HG02938 (cell line): ENCODE measurements around the gene CTPS2.
"Not testable (repeated sequence)": the region's sequence is repeated elsewhere in the genome, so short reads cannot be mapped to it uniquely, and the experiment has no call there.

Source experiments
- ATAC-seq: cut with Tn5 transposase; IDR thresholded peaks from one replicate; pipeline ENCODE4 v1.9.1; 2021; ENCODE audit warnings: mild to moderate bottlenecking, moderate library complexity; ENCODE audit not compliant: unreplicated experiment

Gene CTPS2

DNA sequence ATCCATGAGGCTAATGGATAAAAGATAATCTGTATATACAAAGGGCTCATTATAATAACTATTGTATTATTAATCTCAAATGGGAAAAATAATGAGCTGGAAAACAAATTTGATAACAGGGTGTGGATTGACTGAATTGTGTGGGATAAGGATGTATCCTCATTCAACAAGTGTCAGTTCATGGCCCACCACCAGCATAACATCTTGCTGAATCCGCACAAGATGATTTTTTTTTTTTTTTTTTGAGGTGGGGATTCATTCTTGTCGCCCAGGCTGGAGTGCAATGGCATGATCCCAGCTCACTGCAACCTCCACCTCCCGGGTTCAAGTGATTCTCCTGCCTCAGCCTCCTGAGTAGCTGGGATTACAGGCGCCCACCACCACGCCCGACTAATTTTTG, 3.2 kb upstream of the CTPS2 start:
- ATAC-seq, result not testable (repeated sequence)

DNA sequence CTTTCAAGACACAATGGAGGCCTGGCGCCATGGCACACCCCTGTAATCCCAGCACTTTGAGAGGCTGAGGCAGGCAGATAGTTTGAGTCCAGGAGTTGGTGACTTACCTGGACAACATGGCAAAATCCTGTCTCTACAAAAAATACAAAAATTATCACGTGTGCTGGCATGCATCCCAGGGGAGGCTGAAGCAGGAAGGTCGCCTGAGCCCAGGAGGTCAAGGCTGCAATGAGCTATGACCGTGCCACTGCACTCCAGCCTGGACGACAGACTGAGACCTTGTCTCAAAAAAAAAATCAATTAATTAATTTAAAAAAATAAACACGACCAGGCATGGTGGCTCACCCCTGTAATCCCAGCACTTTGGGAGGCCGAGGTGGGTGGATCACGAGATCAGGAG, 2.0 kb upstream of the CTPS2 start:
- no peak for ATAC-seq

DNA sequence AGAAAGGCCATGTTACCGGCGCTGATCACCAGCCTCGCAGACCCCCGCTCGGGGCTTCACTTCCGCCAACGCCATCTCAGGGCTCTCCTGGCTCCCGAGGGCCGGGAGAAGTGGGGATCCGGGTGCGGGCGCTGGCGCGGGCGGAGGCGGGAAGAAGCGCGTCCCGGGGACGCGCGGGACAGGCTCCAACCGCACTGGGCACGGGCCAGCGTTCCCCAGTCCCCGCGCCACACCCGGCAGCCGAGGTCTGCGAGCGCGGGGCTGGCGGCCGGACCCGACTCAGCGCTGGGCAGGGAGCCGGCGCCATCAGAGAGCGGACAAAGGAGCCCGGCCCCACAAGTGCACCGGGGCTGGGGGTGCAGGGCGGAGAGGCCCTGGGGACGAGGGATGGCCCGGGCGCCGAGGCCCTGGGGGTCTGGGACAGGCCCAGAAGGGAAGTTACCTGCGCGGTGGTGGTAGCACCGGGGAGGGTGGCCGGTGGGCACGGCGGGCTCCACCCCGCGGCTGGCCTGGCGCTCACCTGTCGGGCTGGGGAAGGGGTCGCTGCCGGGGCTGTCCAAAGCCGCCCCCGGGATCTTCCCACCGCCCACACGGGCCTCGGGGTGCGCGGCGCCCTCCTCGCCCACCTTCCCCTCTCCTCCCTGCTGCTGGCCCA, 449 bp downstream of the CTPS2 start:
- peak; percentile 28 for ATAC-seq

GRCh38 chrX:16711219-16711811, 1.2 kb downstream of the CTPS2 start:
- no peak for ATAC-seq

- no peak for ATAC-seq
These were observed 4.5 kb downstream of the CTPS2 start for GRCh38 chrX:16708016-16708415.

DNA sequence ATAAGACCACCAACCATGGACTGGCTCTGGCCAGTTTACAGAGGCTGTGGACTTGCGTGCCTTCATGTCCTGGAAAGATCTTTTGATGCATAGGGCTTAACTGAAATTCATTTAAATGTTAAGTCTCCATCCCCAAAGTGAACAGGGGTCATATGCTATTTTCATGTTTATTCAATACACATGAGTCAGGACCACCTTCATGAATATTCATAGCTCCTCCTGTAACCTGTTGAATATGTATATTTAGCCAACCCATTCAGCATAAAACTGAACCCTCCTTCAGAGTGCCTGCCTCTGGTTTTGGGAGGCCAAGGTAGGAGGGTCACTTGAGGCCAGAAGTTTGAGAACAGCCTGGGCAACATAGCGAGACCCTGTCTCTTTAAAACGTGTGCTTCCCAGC, 7.1 kb downstream of the CTPS2 start:
- ATAC-seq, result no peak

- ATAC-seq, result no peak
These were observed 9.5 kb downstream of the CTPS2 start for GRCh38 chrX:16702700-16703599.

GRCh38 chrX:16700734-16701133, 11.7 kb downstream of the CTPS2 start:
- no peak for ATAC-seq

DNA sequence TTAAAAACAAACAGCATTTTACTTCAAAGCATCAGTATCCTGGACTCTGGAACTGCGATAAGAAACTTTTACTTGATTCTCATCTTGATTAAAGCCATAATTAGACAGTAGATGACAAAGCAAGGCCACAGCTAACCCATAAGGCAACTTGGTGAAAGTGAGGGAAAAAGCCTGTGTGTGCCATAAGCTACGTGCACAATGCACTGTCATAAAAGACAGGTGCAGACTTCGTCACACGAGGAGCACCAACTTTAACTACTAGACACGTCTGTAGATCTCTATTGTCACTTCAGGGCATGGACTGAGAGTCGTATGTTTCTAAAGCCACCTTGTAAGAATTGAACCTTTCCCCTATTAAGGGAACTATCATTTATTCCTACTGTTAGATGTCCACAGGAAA, 13.1 kb downstream of the CTPS2 start:
- no peak for ATAC-seq

GRCh38 chrX:16696956-16697355, 15.5 kb downstream of the CTPS2 start:
- no peak for ATAC-seq

DNA sequence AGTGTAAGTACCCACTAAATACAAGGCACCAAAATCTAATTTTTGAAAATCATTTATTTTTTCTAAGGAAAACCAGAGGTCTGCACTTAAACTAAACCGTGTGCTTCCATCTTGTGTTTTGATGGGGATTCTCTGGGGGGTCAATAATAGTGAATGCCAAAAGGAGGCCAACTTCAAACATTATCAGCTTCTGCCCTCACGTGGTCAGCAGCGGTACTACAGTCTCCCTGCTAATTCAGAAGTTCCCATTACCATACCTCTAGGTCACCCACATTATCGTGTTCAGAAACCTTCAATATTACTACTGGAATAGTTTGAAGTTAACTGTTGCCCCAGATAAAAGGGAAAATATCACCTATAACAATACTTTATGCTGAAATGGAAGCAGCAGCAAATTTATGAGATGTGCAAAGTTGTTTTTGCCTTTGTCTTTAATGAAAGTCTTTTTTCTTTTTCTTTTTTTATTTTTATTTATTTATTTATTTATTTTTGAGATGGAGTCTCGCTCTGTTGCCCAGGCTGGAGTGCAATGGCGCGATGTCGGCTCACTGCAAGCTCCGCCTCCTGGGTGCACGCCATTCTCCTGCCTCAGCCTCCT, 17.3 kb downstream of the CTPS2 start:
- no peak for ATAC-seq

GRCh38 chrX:16687514-16687913, 25.0 kb downstream of the CTPS2 start:
- no peak for ATAC-seq

- ATAC-seq, result no peak
These were observed 29.3 kb downstream of the CTPS2 start for GRCh38 chrX:16683007-16683664.

DNA sequence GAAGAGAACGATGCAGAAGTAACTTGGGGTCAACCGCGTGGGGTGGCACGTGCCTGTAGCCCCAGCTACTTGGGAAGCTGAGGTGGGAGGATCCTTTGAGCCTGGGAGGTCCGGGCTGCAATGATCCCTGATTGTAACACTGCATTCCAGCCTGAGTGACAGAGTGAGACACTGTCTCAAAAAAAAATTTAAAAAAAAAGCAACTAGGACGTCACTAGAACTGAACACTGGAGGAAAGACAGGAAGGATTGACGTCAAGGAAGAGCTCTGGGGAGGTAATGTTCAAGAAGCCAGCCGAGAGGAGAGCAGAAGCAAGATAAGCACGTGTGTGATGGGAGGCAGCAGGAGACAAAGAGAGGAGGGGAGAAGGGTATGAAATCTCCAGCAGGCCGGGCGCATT, 33.8 kb downstream of the CTPS2 start:
- no peak for ATAC-seq

DNA sequence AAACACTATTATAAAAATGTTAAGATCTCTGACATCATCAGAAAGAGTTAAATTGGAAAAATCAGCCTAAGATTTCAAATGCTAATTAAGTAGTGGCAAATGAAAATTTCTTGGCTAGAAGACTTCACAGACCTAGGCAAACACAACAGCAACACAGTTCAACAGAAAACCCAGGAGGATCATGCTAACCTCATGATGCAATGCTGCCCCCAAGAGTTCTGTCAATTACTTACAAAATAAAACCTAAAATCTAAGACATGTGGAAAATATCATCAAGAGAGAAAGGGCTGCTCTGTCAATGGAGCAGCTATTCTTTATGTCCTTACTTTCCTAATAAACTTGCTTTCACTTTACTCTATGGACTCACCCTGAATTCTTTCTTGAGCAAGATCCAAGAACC, 41.5 kb downstream of the CTPS2 start:
- no peak for ATAC-seq

- no peak for ATAC-seq
These were observed 45.9 kb downstream of the CTPS2 start for GRCh38 chrX:16666541-16666940.

- ATAC-seq, result no peak
These were observed 47.4 kb downstream of the CTPS2 start for GRCh38 chrX:16665089-16665488.

- ATAC-seq, result no peak
These were observed 47.8 kb downstream of the CTPS2 start for GRCh38 chrX:16664626-16665025.

DNA sequence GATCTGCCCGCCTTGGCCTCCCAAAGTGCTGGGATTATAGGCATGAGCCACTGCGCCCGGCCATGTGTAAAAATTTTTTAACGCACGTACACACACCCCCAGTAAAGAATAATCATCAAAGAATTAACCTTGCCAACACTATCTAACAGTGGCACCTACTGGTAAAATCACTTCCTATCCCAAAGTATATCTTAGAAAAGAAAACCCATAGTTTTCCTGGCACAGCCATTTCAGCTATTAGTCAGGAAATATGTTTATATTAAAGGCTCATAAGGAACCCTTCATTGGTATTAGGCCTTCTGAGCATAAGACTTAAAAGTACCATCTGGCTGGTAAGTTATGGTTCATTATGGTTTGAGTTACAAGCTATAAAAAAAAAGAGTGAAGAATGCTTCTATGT, 48.4 kb downstream of the CTPS2 start:
- ATAC-seq, result no peak

- ATAC-seq, result no peak
These were observed 50.1 kb downstream of the CTPS2 start for GRCh38 chrX:16662402-16662801.

DNA sequence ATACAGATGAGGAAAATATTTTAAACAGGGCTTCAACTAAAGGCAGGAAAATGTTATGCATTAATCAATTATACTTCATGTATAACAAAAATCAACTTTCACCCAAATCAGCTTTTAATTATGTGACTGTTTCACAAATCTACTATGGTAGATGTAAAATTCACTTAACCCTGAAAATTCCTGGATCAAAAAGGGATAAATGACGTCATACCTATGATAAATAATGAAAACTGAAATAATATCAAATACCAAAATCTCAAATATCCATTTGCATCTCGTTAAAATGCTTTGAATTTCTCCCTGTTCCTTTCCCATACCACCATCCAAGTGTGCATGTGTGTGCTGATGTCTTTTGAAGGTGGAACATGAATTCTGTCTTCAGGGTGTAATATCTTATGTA, 51.0 kb downstream of the CTPS2 start:
- no peak for ATAC-seq
